HepG2 (cell line): ENCODE results near the gene CDC37. TPM values are rescaled to one million over a fixed set of nuclear protein-coding genes. Genes with fewer than 3 reads are reported as not detected.
A peak's percentile ranks its signal among the peaks of the same experiment; 100 is the strongest.

ENCODE experiments used
- ATAD3A ChIP-seq: sonication (generic); formaldehyde crosslinking; IDR thresholded peaks from 2 replicates; pipeline ENCODE4 v1.4.0; 2020; ENCODE audit warnings: missing genetic modification reagents
- DR1 ChIP-seq: sonication (generic); formaldehyde crosslinking; IDR thresholded peaks from 2 replicates; pipeline ENCODE4 v1.8.0; 2021; ENCODE audit warnings: mild to moderate bottlenecking, missing genetic modification reagents, inconsistent platforms
- ELF1 ChIP-seq: sonication (generic); formaldehyde crosslinking; IDR thresholded peaks from 2 replicates; pipeline ENCODE4 v1.4.0; 2020; ENCODE audit warnings: missing genetic modification reagents
- HNRNPLL ChIP-seq: fragments of 200-400 bp; formaldehyde crosslinking; IDR thresholded peaks from 2 replicates; pipeline ENCODE4 v1.6.1; 2017; ENCODE audit warnings: mild to moderate bottlenecking, low read depth, low read length; ENCODE audit not compliant: poor library complexity, severe bottlenecking
- MYNN ChIP-seq: sonication (generic); formaldehyde crosslinking; IDR thresholded peaks from 2 replicates; pipeline ENCODE4 v1.4.0; 2020; ENCODE audit warnings: mild to moderate bottlenecking, low read depth, missing genetic modification reagents
- PHF8 ChIP-seq: sonication (generic); formaldehyde crosslinking; IDR thresholded peaks from 2 replicates; pipeline ENCODE4 v1.5.0; 2020; ENCODE audit warnings: missing genetic modification reagents
- REPIN1 ChIP-seq: sonication (generic); formaldehyde crosslinking; IDR thresholded peaks from 2 replicates; pipeline ENCODE4 v1.8.0; 2022; ENCODE audit warnings: missing genetic modification reagents, low read depth, mild to moderate bottlenecking, borderline replicate concordance
- SNAI1 ChIP-seq: sonication (generic); formaldehyde crosslinking; IDR thresholded peaks from 2 replicates; pipeline ENCODE4 v1.5.0; 2020; ENCODE audit warnings: mild to moderate bottlenecking, missing genetic modification reagents, borderline replicate concordance
- SP5 ChIP-seq: IDR thresholded peaks from 2 replicates; pipeline ENCODE4 v1.6.1; 2016; ENCODE audit warnings: low read depth, borderline replicate concordance
- ZFY ChIP-seq: sonication (generic); formaldehyde crosslinking; IDR thresholded peaks from 2 replicates; pipeline ENCODE4 v1.4.0; 2020; ENCODE audit warnings: missing genetic modification reagents
- ZFYVE20 ChIP-seq: sonication (generic); formaldehyde crosslinking; IDR thresholded peaks from 2 replicates; pipeline ENCODE4 v1.8.0; 2023; ENCODE audit warnings: low read depth, mild to moderate bottlenecking, moderate library complexity, missing genetic modification reagents, borderline replicate concordance
- ZNF232 ChIP-seq: sonication (generic); formaldehyde crosslinking; IDR thresholded peaks from 2 replicates; pipeline ENCODE4 v1.4.0; 2020; ENCODE audit warnings: missing genetic modification reagents, borderline replicate concordance
- ZNF589 ChIP-seq: sonication (generic); formaldehyde crosslinking; conservative IDR thresholded peaks from 2 replicates; pipeline ENCODE4 v1.8.0; 2022; ENCODE audit warnings: mild to moderate bottlenecking, moderate library complexity, missing genetic modification reagents
- ZNF674 ChIP-seq: sonication (generic); formaldehyde crosslinking; IDR thresholded peaks from 2 replicates; pipeline ENCODE4 v1.5.0; 2020; ENCODE audit warnings: low read depth, mild to moderate bottlenecking, missing genetic modification reagents
- polyA plus RNA-seq, 8 experiments: library from polyadenylated mRNA; depleted of rRNA in 3 of 8; stranded (reverse) in 7 of 8; unstranded in 1 of 8; fragments of >200 nt; fragmentation: Illumina TruSeq in 4 of 8; extraction: Trizol in 4 of 8; gene quantifications; 2 replicates each; pipeline versions ENCODE4 v1.2.1 to v1.2.3, GENCODE V29; 2011 to 2016; ENCODE audit warnings: low read depth in 4 of 8, missing spikeins in 1 of 8, mixed read lengths in 1 of 8; ENCODE audit not compliant: insufficient read depth in 1 of 8
- total RNA-seq, 5 experiments: library from RNA; depleted of rRNA; stranded (reverse); fragments of >200 nt; fragmentation: Illumina TruSeq; extraction: Trizol; gene quantifications; 2 replicates each; pipeline ENCODE4 v1.2.3, GENCODE V29; 2016; ENCODE audit warnings: low read depth in 1 of 5
- TF ChIP-seq, protein P1 (sequence below): sonication (generic); formaldehyde crosslinking; IDR thresholded peaks from 2 replicates; pipeline ENCODE4 v1.8.1; 2023; ENCODE audit warnings: mild to moderate bottlenecking, moderate library complexity, missing genetic modification reagents
- TF ChIP-seq, protein P2 (sequence below): sonication (generic); formaldehyde crosslinking; conservative IDR thresholded peaks from 2 replicates; pipeline ENCODE4 v1.4.0; 2020; ENCODE audit warnings: missing genetic modification reagents
- TF ChIP-seq, protein P3 (sequence below): IDR thresholded peaks from 2 replicates; pipeline ENCODE4 v1.6.1; 2016; ENCODE audit warnings: missing biosample characterization, missing genetic modification reagents, low read depth
- TF ChIP-seq, protein P4 (sequence below): sonication (generic); formaldehyde crosslinking; IDR thresholded peaks from 2 replicates; pipeline ENCODE4 v1.4.0; 2020; ENCODE audit warnings: missing genetic modification reagents
- TF ChIP-seq, protein P5 (sequence below): IDR thresholded peaks from 2 replicates; pipeline ENCODE4 v1.6.1; 2016; ENCODE audit warnings: low read depth, control low read depth

CDC37 gene
- total and polyA plus RNA-seq, 2 of the 13 experiments (the other 11 are each of a cell fraction or from before 2014, with no cell fraction given) = 158 to 177 TPM

DNA sequence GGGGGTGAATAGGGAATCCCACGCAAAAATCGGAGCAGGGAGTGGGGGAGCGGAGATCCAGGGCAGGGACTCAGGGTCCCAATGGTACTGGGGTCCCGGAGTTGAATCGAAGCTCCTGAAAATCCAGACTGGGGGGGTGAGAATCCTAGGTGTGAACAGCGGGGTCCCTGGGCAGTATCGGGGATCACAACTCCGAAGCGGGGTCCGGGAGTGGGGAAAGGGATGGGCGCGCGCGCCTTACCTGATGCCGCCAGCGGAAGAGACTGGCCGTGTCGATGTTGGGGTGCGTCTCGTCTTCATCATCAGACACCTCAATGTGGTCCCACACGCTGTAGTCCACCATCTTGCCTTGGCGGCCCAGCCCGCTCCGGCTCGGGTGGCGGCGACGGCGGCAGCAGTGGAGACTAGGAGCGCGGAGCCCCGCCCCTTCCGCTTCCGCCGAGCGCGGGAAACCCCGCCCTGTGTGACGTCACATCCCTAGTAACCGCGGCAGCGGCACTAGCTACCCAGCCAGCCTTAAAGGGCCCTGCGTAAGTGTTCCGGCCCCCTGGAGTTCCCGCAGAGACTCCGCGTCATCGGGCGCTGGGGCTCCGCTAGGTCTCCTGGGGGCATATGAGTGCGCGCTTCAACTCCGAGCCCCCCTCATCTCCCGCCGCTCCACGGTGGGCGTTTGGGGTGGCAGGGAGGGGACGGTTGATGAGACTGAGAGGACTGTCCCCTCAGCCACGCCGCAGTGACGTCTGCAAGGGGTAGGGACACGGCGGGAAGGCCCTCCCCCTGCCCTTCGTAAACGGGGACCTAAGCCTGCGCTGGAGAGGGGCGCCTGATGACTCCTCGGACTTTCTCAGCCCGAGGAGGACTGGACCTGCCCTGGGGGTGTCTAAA lies at the start of gene CDC37 (continued):
- TF ChIP-seq, protein P1, sequence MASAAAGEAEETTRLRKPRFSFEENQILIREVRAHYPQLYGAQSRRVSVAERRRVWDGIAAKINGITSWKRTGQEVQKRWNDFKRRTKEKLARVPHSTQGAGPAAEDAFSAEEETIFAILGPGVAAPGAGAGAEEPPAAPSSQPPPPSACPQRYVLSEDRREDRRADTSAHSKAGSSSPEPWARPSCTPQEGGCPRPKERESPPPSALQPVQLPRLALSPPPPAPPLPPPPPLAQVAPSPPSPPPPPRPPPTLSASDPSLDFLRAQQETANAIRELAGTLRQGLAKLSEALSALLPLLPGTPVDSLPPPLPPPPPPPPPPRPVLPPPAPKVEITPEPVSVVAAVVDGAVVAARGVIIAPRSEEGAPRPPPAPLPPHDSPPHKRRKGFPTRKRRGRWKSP (CRISPR knock-in tag) = no peak
- no peak; the same call in 1 of the 2 replicates for TF ChIP-seq REPIN1 (CRISPR knock-in tag)
- TF ChIP-seq, protein P2, sequence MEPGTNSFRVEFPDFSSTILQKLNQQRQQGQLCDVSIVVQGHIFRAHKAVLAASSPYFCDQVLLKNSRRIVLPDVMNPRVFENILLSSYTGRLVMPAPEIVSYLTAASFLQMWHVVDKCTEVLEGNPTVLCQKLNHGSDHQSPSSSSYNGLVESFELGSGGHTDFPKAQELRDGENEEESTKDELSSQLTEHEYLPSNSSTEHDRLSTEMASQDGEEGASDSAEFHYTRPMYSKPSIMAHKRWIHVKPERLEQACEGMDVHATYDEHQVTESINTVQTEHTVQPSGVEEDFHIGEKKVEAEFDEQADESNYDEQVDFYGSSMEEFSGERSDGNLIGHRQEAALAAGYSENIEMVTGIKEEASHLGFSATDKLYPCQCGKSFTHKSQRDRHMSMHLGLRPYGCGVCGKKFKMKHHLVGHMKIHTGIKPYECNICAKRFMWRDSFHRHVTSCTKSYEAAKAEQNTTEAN (CRISPR knock-in tag) = peak; percentile 37; the same call in 1 of the 2 replicates
- 0 out of 2 replicates have a peak, but pooled peaks have one; percentile 46 for TF ChIP-seq DR1
- no peak for TF ChIP-seq ZFYVE20 (CRISPR knock-in tag)
- no peak for TF ChIP-seq ZNF674 (CRISPR knock-in tag)
- TF ChIP-seq, protein P3, sequence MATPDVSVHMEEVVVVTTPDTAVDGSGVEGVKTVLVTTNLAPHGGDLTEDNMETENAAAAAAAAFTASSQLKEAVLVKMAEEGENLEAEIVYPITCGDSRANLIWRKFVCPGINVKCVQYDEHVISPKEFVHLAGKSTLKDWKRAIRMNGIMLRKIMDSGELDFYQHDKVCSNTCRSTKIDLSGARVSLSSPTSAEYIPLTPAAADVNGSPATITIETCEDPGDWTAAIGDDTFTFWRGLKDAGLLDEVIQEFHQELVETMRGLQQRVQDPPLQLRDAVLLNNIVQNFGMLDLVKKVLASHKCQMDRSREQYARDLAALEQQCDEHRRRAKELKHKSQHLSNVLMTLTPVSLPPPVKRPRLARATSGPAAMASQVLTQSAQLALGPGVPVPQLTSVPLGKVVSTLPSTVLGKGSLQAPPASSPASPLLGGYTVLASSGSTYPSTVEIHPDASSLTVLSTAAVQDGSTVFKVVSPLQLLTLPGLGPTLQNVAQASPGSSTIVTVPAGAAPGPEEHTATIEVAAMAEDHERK (CRISPR knock-in tag) = peak; percentile 9; the same call in 1 of the 2 replicates
- TF ChIP-seq ZNF232 (CRISPR knock-in tag) = peak; percentile 64; the same call in 1 of the 2 replicates
- peak; percentile 96 for TF ChIP-seq HNRNPLL
- TF ChIP-seq MYNN (CRISPR knock-in tag) = 0 out of 2 replicates have a peak, but pooled peaks have one; percentile 64
- no peak for TF ChIP-seq ZNF589
- peak; percentile 42; the same call in 1 of the 2 replicates for TF ChIP-seq SP5 (CRISPR knock-in tag)
- TF ChIP-seq ELF1 (CRISPR knock-in tag) = peak; percentile 80
- 0 out of 2 replicates have a peak, but pooled peaks have one; percentile 27 for TF ChIP-seq SNAI1 (CRISPR knock-in tag)
- TF ChIP-seq, protein P4, sequence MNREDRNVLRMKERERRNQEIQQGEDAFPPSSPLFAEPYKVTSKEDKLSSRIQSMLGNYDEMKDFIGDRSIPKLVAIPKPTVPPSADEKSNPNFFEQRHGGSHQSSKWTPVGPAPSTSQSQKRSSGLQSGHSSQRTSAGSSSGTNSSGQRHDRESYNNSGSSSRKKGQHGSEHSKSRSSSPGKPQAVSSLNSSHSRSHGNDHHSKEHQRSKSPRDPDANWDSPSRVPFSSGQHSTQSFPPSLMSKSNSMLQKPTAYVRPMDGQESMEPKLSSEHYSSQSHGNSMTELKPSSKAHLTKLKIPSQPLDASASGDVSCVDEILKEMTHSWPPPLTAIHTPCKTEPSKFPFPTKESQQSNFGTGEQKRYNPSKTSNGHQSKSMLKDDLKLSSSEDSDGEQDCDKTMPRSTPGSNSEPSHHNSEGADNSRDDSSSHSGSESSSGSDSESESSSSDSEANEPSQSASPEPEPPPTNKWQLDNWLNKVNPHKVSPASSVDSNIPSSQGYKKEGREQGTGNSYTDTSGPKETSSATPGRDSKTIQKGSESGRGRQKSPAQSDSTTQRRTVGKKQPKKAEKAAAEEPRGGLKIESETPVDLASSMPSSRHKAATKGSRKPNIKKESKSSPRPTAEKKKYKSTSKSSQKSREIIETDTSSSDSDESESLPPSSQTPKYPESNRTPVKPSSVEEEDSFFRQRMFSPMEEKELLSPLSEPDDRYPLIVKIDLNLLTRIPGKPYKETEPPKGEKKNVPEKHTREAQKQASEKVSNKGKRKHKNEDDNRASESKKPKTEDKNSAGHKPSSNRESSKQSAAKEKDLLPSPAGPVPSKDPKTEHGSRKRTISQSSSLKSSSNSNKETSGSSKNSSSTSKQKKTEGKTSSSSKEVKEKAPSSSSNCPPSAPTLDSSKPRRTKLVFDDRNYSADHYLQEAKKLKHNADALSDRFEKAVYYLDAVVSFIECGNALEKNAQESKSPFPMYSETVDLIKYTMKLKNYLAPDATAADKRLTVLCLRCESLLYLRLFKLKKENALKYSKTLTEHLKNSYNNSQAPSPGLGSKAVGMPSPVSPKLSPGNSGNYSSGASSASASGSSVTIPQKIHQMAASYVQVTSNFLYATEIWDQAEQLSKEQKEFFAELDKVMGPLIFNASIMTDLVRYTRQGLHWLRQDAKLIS (CRISPR knock-in tag) = no peak
- TF ChIP-seq ATAD3A (CRISPR knock-in tag) = no peak
- TF ChIP-seq, protein P5, sequence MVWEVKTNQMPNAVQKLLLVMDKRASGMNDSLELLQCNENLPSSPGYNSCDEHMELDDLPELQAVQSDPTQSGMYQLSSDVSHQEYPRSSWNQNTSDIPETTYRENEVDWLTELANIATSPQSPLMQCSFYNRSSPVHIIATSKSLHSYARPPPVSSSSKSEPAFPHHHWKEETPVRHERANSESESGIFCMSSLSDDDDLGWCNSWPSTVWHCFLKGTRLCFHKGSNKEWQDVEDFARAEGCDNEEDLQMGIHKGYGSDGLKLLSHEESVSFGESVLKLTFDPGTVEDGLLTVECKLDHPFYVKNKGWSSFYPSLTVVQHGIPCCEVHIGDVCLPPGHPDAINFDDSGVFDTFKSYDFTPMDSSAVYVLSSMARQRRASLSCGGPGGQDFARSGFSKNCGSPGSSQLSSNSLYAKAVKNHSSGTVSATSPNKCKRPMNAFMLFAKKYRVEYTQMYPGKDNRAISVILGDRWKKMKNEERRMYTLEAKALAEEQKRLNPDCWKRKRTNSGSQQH (CRISPR knock-in tag) = no peak
- TF ChIP-seq ZFY (CRISPR knock-in tag) = peak; percentile 80
- peak; percentile 60; the same call in 1 of the 2 replicates for TF ChIP-seq PHF8 (CRISPR knock-in tag)
